ENCODE results near the gene MUC5AC. TPM values are rescaled to one million over a fixed set of nuclear protein-coding genes. Genes with fewer than 3 reads are reported as not detected.

Gene MUC5AC
- total RNA-seq, 1 experiment from 2014 or later = under 0.01 TPM

DNA sequence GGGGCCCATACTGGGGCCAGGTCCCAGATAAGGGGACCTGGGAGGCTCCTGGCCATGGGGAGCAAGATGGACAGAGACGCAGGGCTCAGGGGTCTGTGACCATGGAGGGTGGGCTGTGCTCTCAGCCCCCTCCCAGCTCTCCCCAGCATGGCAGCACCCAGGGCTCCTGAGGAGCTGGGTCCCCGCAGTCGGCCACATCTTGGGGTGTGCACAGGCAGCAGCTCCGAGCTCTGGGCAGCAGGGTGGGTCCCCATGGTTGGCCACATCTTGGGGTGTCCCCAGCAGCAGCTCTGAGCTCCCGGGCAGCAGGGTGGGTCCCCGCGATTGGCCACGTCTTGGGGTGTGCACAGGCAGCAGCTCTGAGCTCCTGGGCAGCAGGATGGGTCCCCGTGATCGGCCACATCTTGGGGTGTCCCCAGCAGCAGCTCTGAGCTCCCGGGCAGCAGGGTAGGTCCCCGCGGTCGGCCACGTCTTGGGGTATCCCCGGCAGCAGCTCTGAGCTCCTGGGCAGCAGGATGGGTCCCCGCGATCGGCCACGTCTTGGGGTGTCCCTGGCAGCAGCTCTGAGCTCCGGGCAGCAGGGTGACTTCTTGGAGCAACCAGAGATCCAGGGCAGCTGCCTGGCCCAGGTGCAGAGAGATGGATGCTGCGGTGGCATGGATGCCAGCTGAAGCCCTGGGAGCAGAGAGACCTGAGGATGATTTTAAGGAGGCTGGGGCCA, 46.8 kb downstream of the MUC5AC start (continued):
- TF ChIP-seq, protein P1, sequence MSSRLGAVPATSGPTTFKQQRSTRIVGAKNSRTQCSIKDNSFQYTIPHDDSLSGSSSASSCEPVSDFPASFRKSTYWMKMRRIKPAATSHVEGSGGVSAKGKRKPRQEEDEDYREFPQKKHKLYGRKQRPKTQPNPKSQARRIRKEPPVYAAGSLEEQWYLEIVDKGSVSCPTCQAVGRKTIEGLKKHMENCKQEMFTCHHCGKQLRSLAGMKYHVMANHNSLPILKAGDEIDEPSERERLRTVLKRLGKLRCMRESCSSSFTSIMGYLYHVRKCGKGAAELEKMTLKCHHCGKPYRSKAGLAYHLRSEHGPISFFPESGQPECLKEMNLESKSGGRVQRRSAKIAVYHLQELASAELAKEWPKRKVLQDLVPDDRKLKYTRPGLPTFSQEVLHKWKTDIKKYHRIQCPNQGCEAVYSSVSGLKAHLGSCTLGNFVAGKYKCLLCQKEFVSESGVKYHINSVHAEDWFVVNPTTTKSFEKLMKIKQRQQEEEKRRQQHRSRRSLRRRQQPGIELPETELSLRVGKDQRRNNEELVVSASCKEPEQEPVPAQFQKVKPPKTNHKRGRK (CRISPR knock-in tag; IDR thresholded peaks at IDR 0.05; ENCODE audit: borderline replicate concordance) = no peak

- H3K4me1 Mint-ChIP-seq = no peaks in the 10 kb centered on the region
- H3K27me3 Mint-ChIP-seq (ENCODE audit: low read depth) = peaks cover 3% of the 10 kb centered on the region
- DNase-seq (ENCODE audit: low spot score) (peak; percentile 7), ATAC-seq (no peak)
- ChIA-PET CTCF (interaction anchor here (0.6 to 1.6 kb wide), 2 partner anchors 248 to 628 kb away, joined by 3 to 4 read pairs; no protein-coding TSS in a partner anchor), POLR2A (no interaction called here)
- H3K27ac Mint-ChIP-seq = no peak overlapping the region; the same call in 1 of the 2 replicates
- H3K9me3 Mint-ChIP-seq = peaks cover 13% of the 10 kb centered on the region
- H3K36me3 Mint-ChIP-seq = peaks cover 5% of the 10 kb centered on the region
- TF ChIP-seq ZBTB43 (CRISPR knock-in tag; IDR thresholded peaks at IDR 0.05) (no peak), USF2 (CRISPR knock-in tag; IDR thresholded peaks at IDR 0.05) (no peak), HMGXB4 (CRISPR knock-in tag; IDR thresholded peaks at IDR 0.05) (no peak), SMAD4 (CRISPR knock-in tag; IDR thresholded peaks at IDR 0.05) (no peak), SP1 (CRISPR knock-in tag; conservative IDR thresholded peaks at IDR 0.05) (no peak), GABPB1 (CRISPR knock-in tag; IDR thresholded peaks at IDR 0.05) (no peak), NFATC4 (CRISPR knock-in tag; IDR thresholded peaks at IDR 0.05) (no peak), ZNF317 (CRISPR knock-in tag; IDR thresholded peaks at IDR 0.05; ENCODE audit: borderline replicate concordance, low read depth) (no peak), STAT6 (CRISPR knock-in tag; conservative IDR thresholded peaks at IDR 0.05; ENCODE audit: low read depth) (no peak), IRF2 (CRISPR knock-in tag; IDR thresholded peaks at IDR 0.05; ENCODE audit: borderline replicate concordance, low read depth) (no peak), CDX4 (CRISPR knock-in tag; IDR thresholded peaks at IDR 0.05; ENCODE audit: borderline replicate concordance) (no peak), NR3C1 (CRISPR knock-in tag; conservative IDR thresholded peaks at IDR 0.05; ENCODE audit: low read depth) (no peak), ZNF232 (CRISPR knock-in tag; IDR thresholded peaks at IDR 0.05) (no peak)
- TF ChIP-seq, protein P2, sequence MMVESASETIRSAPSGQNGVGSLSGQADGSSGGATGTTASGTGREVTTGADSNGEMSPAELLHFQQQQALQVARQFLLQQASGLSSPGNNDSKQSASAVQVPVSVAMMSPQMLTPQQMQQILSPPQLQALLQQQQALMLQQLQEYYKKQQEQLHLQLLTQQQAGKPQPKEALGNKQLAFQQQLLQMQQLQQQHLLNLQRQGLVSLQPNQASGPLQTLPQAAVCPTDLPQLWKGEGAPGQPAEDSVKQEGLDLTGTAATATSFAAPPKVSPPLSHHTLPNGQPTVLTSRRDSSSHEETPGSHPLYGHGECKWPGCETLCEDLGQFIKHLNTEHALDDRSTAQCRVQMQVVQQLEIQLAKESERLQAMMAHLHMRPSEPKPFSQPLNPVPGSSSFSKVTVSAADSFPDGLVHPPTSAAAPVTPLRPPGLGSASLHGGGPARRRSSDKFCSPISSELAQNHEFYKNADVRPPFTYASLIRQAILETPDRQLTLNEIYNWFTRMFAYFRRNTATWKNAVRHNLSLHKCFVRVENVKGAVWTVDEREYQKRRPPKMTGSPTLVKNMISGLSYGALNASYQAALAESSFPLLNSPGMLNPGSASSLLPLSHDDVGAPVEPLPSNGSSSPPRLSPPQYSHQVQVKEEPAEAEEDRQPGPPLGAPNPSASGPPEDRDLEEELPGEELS (CRISPR knock-in tag; IDR thresholded peaks at IDR 0.05) = no peak
- TF ChIP-seq, protein P3, sequence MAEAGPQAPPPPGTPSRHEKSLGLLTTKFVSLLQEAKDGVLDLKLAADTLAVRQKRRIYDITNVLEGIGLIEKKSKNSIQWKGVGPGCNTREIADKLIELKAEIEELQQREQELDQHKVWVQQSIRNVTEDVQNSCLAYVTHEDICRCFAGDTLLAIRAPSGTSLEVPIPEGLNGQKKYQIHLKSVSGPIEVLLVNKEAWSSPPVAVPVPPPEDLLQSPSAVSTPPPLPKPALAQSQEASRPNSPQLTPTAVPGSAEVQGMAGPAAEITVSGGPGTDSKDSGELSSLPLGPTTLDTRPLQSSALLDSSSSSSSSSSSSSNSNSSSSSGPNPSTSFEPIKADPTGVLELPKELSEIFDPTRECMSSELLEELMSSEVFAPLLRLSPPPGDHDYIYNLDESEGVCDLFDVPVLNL (CRISPR knock-in tag; IDR thresholded peaks at IDR 0.05; ENCODE audit: borderline replicate concordance, low read depth) = no peak
- no peak overlapping the region for H3K4me3 Mint-ChIP-seq
These were observed 47.6 kb downstream of the MUC5AC start for GRCh38 chr11:1205121-1205986.
